ENCODE data around the gene DCXR.

DNA sequence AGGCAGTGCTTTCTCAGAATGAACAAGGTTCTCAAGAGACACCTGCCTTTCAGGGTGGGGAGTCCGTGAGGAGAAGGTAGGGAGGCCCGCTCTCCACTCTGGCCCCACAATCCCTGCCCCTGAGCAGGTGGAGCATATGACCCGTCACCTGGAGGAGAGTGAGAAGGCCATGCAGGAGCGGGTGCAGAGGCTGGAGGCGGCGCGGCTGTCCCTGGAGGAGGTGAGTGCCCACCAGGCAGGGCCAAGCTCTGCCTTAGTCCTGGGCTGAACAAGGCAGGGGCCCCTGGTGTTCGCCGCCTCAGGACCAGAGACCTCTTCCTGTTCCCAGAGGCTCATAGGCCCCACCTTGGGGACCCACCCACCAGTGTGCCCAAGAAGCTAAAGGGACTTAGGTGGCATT is 8.5 kb downstream of the DCXR start:
- no peak for TF ChIP-seq POLR2AphosphoS5 (IDR thresholded peaks at IDR 0.05; ENCODE audit: borderline replicate concordance, low read depth, low read length)
- TF ChIP-seq EZH2 (IDR thresholded peaks at IDR 0.05): no peak

Data from SK-N-MC (cell line).